Coronary artery (tissue), 2 donors: ENCODE results near the gene COG2.
A peak's percentile ranks its signal among the peaks of the same experiment; 100 is the strongest.

Source experiments
- DNase-seq: peaks from one replicate; pipeline ENCODE4 v3.0.0-alpha.2; 2017; ENCODE audit warnings: low spot score
- H3K27ac ChIP-seq, 2 donors: fragments of 200-600 bp; sonication (generic); one replicate each; pipeline ENCODE4 v1.5.1; 2016 to 2019
- H3K4me3 ChIP-seq: fragments of 200-600 bp; sonication (generic); 2 replicates; pipeline ENCODE4 v1.5.1; 2016; ENCODE audit warnings: mild to moderate bottlenecking, moderate library complexity
- CTCF ChIP-seq: fragments of 200-600 bp; sonication (generic); IDR thresholded peaks from one replicate; pipeline ENCODE4 v1.5.1; 2019; ENCODE audit warnings: antibody characterized with exemption

COG2 gene

GRCh38 chr1:230728710-230729392 is 86.6 kb downstream of the COG2 start:
- Histone ChIP-seq H3K4me3 (no peak overlapping the region), H3K27ac (no peak overlapping the region)
- no peak for TF ChIP-seq CTCF
- peak; percentile 46 for DNase-seq

GRCh38 chr1:230730977-230731376 is 88.7 kb downstream of the COG2 start:
- no peak for DNase-seq
- peak overlapping the region in 1 of 2 donors; percentile 16 for H3K27ac ChIP-seq
- TF ChIP-seq CTCF, result no peak

GRCh38 chr1:230735447-230735846 is 93.2 kb downstream of the COG2 start:
- H3K4me3 ChIP-seq, result no peak overlapping the region
- H3K27ac ChIP-seq, result no peak overlapping the region
- no peak for TF ChIP-seq CTCF
- no peak for DNase-seq

More at GRCh38 chr1:230730977-230731376, 88.7 kb downstream of the COG2 start:
- H3K4me3 ChIP-seq, result no peak overlapping the region

GRCh38 chr1:230737622-230738262 is 95.5 kb downstream of the COG2 start:
- no peak for TF ChIP-seq CTCF
- DNase-seq, result no peak
- H3K4me3 ChIP-seq, result no peak overlapping the region
- no peak overlapping the region for H3K27ac ChIP-seq

- no peak for DNase-seq
- no peak for TF ChIP-seq CTCF
- no peak overlapping the region for H3K4me3 ChIP-seq
- no peak overlapping the region for H3K27ac ChIP-seq
Observed at GRCh38 chr1:230739564-230740290, 97.4 kb downstream of the COG2 start.
